Measurements from ENCODE around the gene MARK2. TPM values are rescaled to one million over a fixed set of nuclear protein-coding genes. Genes with fewer than 3 reads are reported as not detected.
A peak's percentile ranks its signal among the peaks of the same experiment; 100 is the strongest.

Gene MARK2
- total RNA-seq, 4 donors from 2014 or later, result 66.3 to 78.7 (median 71.8) TPM

- peak overlapping the region; percentile 82 for H3K4me3 ChIP-seq
- H3K36me3 ChIP-seq, result no peaks in the 10 kb centered on the region
- TF ChIP-seq, protein P1, sequence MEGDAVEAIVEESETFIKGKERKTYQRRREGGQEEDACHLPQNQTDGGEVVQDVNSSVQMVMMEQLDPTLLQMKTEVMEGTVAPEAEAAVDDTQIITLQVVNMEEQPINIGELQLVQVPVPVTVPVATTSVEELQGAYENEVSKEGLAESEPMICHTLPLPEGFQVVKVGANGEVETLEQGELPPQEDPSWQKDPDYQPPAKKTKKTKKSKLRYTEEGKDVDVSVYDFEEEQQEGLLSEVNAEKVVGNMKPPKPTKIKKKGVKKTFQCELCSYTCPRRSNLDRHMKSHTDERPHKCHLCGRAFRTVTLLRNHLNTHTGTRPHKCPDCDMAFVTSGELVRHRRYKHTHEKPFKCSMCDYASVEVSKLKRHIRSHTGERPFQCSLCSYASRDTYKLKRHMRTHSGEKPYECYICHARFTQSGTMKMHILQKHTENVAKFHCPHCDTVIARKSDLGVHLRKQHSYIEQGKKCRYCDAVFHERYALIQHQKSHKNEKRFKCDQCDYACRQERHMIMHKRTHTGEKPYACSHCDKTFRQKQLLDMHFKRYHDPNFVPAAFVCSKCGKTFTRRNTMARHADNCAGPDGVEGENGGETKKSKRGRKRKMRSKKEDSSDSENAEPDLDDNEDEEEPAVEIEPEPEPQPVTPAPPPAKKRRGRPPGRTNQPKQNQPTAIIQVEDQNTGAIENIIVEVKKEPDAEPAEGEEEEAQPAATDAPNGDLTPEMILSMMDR (IDR thresholded peaks at IDR 0.05), result no peak
- 31% methylated on average over 26 of the region's 30 CpGs for WGBS
- H3K27ac ChIP-seq, result peak overlapping the region; percentile 19
- no peaks in the 10 kb centered on the region for H3K27me3 ChIP-seq
- H3K4me1 ChIP-seq, result peaks cover 25% of the 10 kb centered on the region
- DNase-seq (ENCODE audit: low spot score in 2 of 2), result no peak
- H3K9me3 ChIP-seq, result no peaks in the 10 kb centered on the region
Observed at GRCh38 chr11:63937713-63938478, 99.0 kb downstream of the MARK2 start.

- Histone ChIP-seq H3K4me3 (peak within 1 kb of the TSS; percentile 82), H3K27me3 (no peaks in the 10 kb centered on the region), H3K27ac (peak within 1 kb of the TSS; percentile 27), H3K9me3 (no peaks in the 10 kb centered on the region), H3K4me1 (peaks cover 25% of the 10 kb centered on the region), H3K36me3 (no peaks in the 10 kb centered on the region)
- TF ChIP-seq, protein P1 (IDR thresholded peaks at IDR 0.05), result no peak
- no peak for TF ChIP-seq EP300 (IDR thresholded peaks at IDR 0.05)
- no peak for TF ChIP-seq POLR2A (IDR thresholded peaks at IDR 0.05)
- peak in 1 of 3 donors; percentile 56 for TF ChIP-seq POLR2AphosphoS5 (IDR thresholded peaks at IDR 0.05)
- DNase-seq (ENCODE audit: low spot score in 2 of 2), result peak; percentile 88 to 92
- under 1% methylated on average over 57 of the region's 92 CpGs for WGBS
Observed at GRCh38 chr11:63938479-63939396, 99.8 kb downstream of the MARK2 start, which contains the start of gene NAA40. TSS of gene NAA40 (plus strand) at chr11:63939002. CDS start at chr11:63939097, 95 bp downstream.

- H3K27ac ChIP-seq, result peak overlapping the region; percentile 27
- H3K4me3 ChIP-seq, result peak overlapping the region; percentile 82
- H3K36me3 ChIP-seq, result no peaks in the 10 kb centered on the region
- H3K27me3 ChIP-seq, result no peaks in the 10 kb centered on the region
- no peaks in the 10 kb centered on the region for H3K9me3 ChIP-seq
- WGBS, result 7% methylated on average over 13 of the region's 26 CpGs
- peaks cover 31% of the 10 kb centered on the region for H3K4me1 ChIP-seq
- TF ChIP-seq EP300 (IDR thresholded peaks at IDR 0.05) (no peak), POLR2A (IDR thresholded peaks at IDR 0.05) (no peak), POLR2AphosphoS5 (IDR thresholded peaks at IDR 0.05) (no peak)
- DNase-seq (ENCODE audit: low spot score in 2 of 2), result no peak
Observed at GRCh38 chr11:63939397-63939891, 100.5 kb downstream of the MARK2 start.

DNA sequence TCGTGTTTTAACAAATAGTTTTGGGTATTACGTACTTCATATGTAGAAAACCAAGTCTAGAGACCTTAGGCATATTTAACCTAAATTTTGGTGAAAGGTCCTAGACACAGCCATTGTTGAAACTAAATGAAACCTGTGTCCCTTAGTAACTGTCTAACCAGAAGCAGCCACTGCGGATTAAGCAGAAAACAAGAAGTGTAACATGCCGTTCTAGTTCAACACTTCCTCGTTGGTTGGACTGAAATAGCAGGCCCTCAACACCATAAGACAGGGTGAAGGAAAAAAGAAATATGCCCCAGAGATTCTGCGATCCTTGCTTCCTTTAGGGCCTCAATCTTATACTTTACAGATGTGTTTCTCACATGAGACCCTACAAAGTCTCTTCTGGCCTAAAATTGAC is 101.9 kb downstream of the MARK2 start:
- Histone ChIP-seq H3K27me3 (no peaks in the 10 kb centered on the region), H3K9me3 (no peaks in the 10 kb centered on the region), H3K27ac (no peak overlapping the region), H3K4me1 (peaks cover 42% of the 10 kb centered on the region), H3K36me3 (no peaks in the 10 kb centered on the region), H3K4me3 (no peak overlapping the region)
- no peak for TF ChIP-seq POLR2AphosphoS5 (IDR thresholded peaks at IDR 0.05)
- no peak for TF ChIP-seq POLR2A (IDR thresholded peaks at IDR 0.05)
- TF ChIP-seq, protein P1 (IDR thresholded peaks at IDR 0.05), result no peak
- no peak for TF ChIP-seq EP300 (IDR thresholded peaks at IDR 0.05)
- 80% methylated on average over 6 of the region's 6 CpGs for WGBS
- DNase-seq (ENCODE audit: low spot score in 2 of 2), result no peak

DNA sequence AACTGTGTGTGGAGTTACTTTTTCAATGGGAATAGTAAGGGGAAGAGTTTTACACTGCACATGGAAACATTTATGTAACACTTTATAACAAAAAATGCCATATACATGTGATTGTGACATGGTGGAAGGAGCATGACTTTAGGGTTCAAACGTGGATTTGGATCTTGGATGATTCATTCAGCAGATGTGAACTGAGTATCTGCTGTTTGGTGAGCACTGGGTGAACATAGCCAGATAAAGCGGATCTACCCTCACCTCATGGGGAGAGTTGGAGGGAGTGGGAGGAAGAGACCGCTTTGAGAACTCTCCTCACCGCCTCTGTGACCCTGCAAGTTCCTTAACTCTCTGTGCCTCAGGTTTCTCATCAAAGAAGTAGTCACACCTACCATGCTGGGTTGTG is 103.0 kb downstream of the MARK2 start:
- Histone ChIP-seq H3K27me3 (no peaks in the 10 kb centered on the region), H3K4me3 (no peak overlapping the region), H3K4me1 (peaks cover 45% of the 10 kb centered on the region), H3K9me3 (no peaks in the 10 kb centered on the region), H3K27ac (no peak overlapping the region), H3K36me3 (peaks cover under 1% of the 10 kb centered on the region)
- no peak for TF ChIP-seq POLR2A (IDR thresholded peaks at IDR 0.05)
- no peak for TF ChIP-seq EP300 (IDR thresholded peaks at IDR 0.05)
- TF ChIP-seq, protein P1 (IDR thresholded peaks at IDR 0.05), result no peak
- no peak for TF ChIP-seq POLR2AphosphoS5 (IDR thresholded peaks at IDR 0.05)
- DNase-seq (ENCODE audit: low spot score in 2 of 2), result no peak
- WGBS, result 81% methylated on average over 4 of the region's 4 CpGs
